Type B pancreatic cell (in vitro differentiated cells): ENCODE data around the gene SDK2. TPM values are rescaled to one million over a fixed set of nuclear protein-coding genes. Genes with fewer than 3 reads are reported as not detected.

Experiments used
- DNase-seq: peaks from one replicate; pipeline ENCODE4 v3.0.0; 2021; ENCODE audit warnings: mixed read lengths; ENCODE audit not compliant: unreplicated experiment; ENCODE audit errors: extremely low spot score
- H3K27ac Mint-ChIP-seq: 2 replicates; pipeline ENCODE4 v1.8.0; 2021; ENCODE audit warnings: mild to moderate bottlenecking, mixed read lengths
- H3K27me3 Mint-ChIP-seq: 2 replicates; pipeline ENCODE4 v1.8.0; 2021; ENCODE audit warnings: mixed read lengths
- H3K36me3 Mint-ChIP-seq: 2 replicates; pipeline ENCODE4 v1.8.0; 2021; ENCODE audit warnings: mixed read lengths
- H3K4me1 Mint-ChIP-seq: one replicate; pipeline ENCODE4 v1.8.0; 2021; ENCODE audit warnings: mixed read lengths; ENCODE audit not compliant: unreplicated experiment
- H3K4me3 Mint-ChIP-seq: 2 replicates; pipeline ENCODE4 v1.8.0; 2021; ENCODE audit warnings: mild to moderate bottlenecking, mixed read lengths
- H3K9me3 Mint-ChIP-seq: 2 replicates; pipeline ENCODE4 v1.8.0; 2021; ENCODE audit warnings: mixed read lengths
- total RNA-seq: library from RNA; stranded (reverse); gene quantifications from 2 replicates; pipeline ENCODE4 v1.2.1, GENCODE V29; 2021; ENCODE audit warnings: low replicate concordance
- TF ChIP-seq, protein P1 (sequence below): fragments of 200-600 bp; sonication (generic); conservative IDR thresholded peaks from 2 replicates; pipeline ENCODE4 v1.5.0; 2021; ENCODE audit warnings: antibody characterized with exemption, mild to moderate bottlenecking

SDK2 gene
- total RNA-seq, 1 donor from 2014 or later: 47.3 TPM

DNA sequence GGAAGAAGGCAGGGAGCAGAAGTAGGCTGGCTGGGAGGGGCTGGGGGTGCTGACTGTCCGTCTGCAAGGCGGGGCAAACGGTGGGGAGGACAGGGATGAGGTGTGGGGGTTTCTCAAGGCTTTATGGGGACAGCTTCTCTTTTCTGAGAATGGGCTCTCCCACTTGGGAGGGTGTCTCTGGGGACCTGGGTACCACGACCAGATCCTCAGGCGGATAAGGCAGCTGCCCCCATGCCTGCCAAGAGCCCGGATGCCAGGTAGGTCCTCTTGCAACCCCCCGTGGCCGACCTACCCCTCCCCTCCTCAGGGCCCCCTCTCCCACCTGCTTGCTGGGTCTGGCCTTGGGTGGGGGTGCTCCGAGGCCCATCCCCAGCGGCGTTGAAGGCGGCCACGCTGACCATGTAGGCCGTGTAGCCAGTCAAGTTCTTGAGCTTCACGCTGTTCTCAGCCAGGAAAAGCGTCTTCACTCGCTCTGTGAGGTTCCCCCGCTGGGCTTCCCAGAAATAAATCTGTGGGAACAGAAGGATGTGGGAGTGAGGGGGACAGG, 276.1 kb downstream of the SDK2 start:
- H3K4me1 Mint-ChIP-seq: peaks cover 20% of the 10 kb centered on the region
- no peak for DNase-seq
- H3K4me3 Mint-ChIP-seq: no peak overlapping the region
- no peaks in the 10 kb centered on the region for H3K27me3 Mint-ChIP-seq
- no peak overlapping the region for H3K27ac Mint-ChIP-seq
- TF ChIP-seq, protein P1, sequence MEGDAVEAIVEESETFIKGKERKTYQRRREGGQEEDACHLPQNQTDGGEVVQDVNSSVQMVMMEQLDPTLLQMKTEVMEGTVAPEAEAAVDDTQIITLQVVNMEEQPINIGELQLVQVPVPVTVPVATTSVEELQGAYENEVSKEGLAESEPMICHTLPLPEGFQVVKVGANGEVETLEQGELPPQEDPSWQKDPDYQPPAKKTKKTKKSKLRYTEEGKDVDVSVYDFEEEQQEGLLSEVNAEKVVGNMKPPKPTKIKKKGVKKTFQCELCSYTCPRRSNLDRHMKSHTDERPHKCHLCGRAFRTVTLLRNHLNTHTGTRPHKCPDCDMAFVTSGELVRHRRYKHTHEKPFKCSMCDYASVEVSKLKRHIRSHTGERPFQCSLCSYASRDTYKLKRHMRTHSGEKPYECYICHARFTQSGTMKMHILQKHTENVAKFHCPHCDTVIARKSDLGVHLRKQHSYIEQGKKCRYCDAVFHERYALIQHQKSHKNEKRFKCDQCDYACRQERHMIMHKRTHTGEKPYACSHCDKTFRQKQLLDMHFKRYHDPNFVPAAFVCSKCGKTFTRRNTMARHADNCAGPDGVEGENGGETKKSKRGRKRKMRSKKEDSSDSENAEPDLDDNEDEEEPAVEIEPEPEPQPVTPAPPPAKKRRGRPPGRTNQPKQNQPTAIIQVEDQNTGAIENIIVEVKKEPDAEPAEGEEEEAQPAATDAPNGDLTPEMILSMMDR: no peak
- peaks cover 5% of the 10 kb centered on the region for H3K36me3 Mint-ChIP-seq
- H3K9me3 Mint-ChIP-seq: no peaks in the 10 kb centered on the region

DNA sequence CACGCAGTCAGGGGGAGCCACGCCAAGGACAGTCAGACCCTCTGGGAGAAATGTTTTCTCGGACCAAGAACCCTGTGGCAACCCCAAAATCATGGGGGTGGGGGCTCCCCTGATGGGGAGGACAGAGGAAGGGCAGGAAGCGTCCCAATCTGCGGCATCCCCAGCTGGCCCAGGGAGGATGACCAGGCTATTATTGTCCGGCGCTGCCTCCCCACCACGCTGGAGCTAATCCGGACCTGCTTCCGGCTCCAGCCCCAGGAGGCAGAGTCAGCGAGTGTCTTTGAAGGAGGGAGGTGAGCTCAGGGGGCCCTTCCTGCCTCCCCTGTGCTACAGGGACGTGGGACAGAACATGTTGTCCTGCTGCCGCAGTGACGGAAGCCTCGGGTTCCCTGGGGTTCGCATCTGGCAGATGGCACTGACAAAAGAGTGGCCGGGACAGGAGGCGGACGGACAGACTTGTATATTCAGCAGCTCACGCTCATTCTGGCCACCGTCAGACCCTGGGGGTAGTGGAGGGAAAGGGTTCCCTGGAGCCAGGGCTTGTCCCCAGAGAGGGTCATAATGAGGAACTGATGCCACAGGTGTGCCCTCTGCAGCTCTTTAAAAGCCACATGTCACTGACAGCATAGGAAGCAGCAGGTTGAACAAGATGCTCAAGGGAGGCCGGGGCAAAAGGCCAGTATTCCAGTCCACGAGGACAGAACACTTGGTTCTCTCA, 278.2 kb downstream of the SDK2 start:
- H3K9me3 Mint-ChIP-seq: no peaks in the 10 kb centered on the region
- H3K27me3 Mint-ChIP-seq: no peaks in the 10 kb centered on the region
- H3K27ac Mint-ChIP-seq: no peak overlapping the region
- DNase-seq: no peak
- peaks cover 5% of the 10 kb centered on the region for H3K36me3 Mint-ChIP-seq
- peaks cover 35% of the 10 kb centered on the region for H3K4me1 Mint-ChIP-seq
- TF ChIP-seq, protein P1: no peak
- H3K4me3 Mint-ChIP-seq: no peak overlapping the region

DNA sequence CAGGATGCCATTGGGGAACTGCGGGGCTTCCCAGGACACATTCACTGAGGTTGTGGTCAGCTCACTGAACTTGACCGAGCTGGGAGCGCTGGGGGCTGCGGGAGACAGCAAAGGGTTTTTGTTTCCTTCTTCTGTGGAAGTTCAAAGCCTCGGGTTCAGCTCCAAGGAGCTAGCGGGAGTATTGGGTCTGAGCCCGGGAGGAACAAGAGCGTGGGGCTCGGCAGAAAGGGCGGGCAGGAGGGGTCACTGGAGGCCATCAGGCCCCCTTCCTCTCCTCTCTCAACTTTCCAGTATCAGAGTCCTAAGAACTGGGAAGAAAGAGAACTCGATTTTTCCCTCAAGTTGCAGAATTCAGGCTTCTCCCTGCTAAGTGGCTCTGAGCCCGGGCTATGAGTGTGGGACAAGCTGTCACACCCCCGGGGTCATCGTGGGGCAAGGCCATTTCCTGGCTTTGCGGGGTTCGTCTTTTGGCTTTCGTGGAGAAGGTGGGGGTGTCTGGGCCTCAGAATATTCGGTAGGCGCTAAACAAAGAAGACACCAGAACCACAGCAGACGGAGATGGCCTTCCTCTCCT, 278.9 kb downstream of the SDK2 start:
- TF ChIP-seq, protein P1: no peak
- Mint-ChIP-seq H3K27me3 (no peaks in the 10 kb centered on the region), H3K9me3 (no peaks in the 10 kb centered on the region), H3K27ac (no peak overlapping the region), H3K4me3 (peak overlapping the region; percentile 28), H3K4me1 (peaks cover 41% of the 10 kb centered on the region), H3K36me3 (peaks cover 5% of the 10 kb centered on the region)
- DNase-seq: no peak

DNA sequence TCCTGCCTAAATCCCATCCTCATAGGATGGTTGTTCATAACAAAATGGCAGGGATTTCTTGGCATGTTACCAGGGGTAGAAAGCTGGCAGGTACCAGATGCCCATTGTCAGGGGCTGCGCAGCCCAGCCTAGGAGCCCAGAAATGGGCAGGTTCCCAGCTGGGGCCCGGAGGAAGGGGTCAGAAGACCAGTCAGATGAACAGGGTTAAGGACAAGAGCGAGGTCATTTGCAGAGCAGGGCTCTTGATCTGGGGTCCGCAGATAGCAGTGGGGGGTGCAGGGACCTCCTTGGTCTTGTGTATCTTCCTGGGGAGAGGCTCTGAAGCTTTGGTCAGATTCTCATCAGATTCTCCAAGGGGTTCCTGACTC, 280.1 kb downstream of the SDK2 start:
- no peak for DNase-seq
- TF ChIP-seq, protein P1: no peak
- peaks cover 4% of the 10 kb centered on the region for H3K27me3 Mint-ChIP-seq
- H3K9me3 Mint-ChIP-seq: no peaks in the 10 kb centered on the region
- peaks cover 46% of the 10 kb centered on the region for H3K4me1 Mint-ChIP-seq
- no peak overlapping the region for H3K4me3 Mint-ChIP-seq
- peaks cover 5% of the 10 kb centered on the region for H3K36me3 Mint-ChIP-seq
- no peak overlapping the region for H3K27ac Mint-ChIP-seq

DNA sequence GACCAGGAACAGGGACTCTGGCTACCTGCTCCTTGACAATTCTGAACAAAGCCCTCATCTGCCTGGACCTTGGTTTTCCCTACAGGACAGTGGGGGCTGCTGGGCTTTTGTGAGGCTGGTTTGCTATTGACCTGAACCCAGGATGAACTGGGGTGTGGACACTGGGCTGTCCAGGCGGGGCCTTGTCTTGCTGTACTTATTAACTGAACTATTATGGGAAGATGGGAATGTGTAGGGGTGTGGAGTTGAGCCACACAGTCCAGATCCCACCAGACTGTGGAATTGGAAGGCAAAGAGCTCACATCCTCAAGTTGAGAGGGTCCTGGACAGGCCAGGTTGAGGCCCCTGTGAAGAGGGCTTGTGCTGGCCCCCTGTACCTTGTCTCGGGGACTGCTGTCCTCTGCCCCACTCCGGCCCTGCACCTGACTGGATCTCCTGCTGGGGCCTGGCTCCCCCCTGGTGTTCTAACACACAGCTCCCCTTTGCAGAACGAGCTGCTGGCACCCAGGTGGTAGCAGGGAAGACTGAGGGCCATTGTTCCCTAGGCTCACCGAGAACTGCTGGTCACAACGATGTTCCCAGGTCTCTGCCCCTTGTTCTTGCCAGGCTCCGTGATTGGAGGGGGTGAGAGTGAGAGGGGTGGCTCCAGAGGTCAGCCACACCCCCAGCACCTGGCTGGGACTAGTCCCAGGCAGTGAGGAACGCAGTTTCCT, 280.6 kb downstream of the SDK2 start:
- no peak overlapping the region for H3K4me3 Mint-ChIP-seq
- H3K27ac Mint-ChIP-seq: no peak overlapping the region
- H3K27me3 Mint-ChIP-seq: peaks cover 4% of the 10 kb centered on the region
- TF ChIP-seq, protein P1: no peak
- H3K9me3 Mint-ChIP-seq: no peaks in the 10 kb centered on the region
- peaks cover 5% of the 10 kb centered on the region for H3K36me3 Mint-ChIP-seq
- DNase-seq: no peak
- H3K4me1 Mint-ChIP-seq: peaks cover 46% of the 10 kb centered on the region
